NCI-H1694 treated with DMSO at 0.1 percent for 48 hours (cell line): ENCODE results near the gene CREBBP.
A peak's percentile ranks its signal among the peaks of the same experiment; 100 is the strongest.

ENCODE experiments used
- DNase-seq: peaks from one replicate; lab custom pipeline; 2025; lab: John Stamatoyannopoulos, UW

The CREBBP gene

GRCh38 chr16:3713587-3714242 is 166.8 kb downstream of the CREBBP start:
- no peak for DNase-seq

DNA sequence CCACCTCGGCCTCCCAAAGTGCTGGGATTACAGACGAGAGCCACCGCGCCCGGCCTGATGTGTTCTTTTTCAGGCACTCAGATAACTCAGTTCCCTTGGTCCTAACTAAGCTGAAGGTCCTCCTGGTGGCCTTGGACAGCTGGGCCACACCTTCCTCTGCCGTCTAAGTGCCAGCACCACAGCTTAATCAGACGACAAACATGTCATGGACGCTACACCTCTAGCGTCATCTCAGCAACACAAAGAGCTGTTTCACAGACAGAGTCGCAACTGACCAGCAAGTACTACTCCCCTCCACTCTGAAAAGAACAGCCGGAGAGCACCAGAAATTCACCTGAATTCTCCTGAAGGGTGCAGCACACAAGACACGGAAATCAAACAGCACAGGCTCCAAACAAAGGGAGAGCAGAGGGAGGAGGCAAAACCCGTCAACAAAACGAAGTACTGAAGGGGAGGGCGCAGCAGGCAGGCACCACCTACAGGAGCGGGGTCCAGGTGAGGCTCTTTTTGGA is 167.6 kb downstream of the CREBBP start:
- DNase-seq = no peak

DNA sequence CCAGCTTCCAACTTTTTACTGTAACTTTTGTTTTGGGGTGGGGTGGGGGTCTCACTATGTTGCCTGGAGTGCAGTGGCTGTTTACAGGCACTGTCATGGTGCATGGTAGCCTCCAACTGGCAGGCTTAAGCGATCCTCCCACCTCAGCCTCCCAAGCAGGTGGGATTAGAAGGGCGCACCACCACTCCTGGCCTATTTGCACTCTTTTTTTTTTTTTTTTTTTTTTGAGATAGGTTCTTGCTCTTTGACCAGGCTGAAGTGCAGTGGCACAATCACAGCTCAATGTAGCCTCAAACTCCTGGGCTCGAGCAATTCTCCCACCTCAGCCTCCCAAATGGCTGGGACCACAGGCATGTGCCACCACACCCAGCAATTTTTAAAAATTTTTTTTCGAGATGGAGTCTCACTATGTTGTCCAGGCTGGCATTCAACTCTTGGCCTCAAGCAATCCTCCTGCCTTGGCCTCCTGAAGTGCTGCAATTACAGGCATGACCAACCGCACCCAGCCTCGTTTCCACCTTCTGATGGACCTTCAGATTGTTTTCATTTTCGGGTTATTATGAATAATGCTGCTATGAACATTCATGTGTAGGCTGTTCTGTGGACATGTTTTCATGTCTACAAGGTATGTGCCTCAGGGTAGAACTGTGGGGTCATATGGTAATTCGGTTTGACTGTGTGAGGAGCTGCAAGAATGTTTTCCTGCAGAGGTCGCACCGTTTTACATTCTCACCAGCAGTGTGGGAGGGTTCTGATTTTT is 174.1 kb downstream of the CREBBP start:
- DNase-seq = no peak

- no peak for DNase-seq
Measured at GRCh38 chr16:3702082-3702481, 178.4 kb downstream of the CREBBP start.

- no peak for DNase-seq
Measured at GRCh38 chr16:3701531-3701930, 179.0 kb downstream of the CREBBP start.

- DNase-seq = no peak
Measured at GRCh38 chr16:3698941-3699340, 181.6 kb downstream of the CREBBP start.

- no peak for DNase-seq
Measured at GRCh38 chr16:3696425-3697218, 183.9 kb downstream of the CREBBP start.

DNA sequence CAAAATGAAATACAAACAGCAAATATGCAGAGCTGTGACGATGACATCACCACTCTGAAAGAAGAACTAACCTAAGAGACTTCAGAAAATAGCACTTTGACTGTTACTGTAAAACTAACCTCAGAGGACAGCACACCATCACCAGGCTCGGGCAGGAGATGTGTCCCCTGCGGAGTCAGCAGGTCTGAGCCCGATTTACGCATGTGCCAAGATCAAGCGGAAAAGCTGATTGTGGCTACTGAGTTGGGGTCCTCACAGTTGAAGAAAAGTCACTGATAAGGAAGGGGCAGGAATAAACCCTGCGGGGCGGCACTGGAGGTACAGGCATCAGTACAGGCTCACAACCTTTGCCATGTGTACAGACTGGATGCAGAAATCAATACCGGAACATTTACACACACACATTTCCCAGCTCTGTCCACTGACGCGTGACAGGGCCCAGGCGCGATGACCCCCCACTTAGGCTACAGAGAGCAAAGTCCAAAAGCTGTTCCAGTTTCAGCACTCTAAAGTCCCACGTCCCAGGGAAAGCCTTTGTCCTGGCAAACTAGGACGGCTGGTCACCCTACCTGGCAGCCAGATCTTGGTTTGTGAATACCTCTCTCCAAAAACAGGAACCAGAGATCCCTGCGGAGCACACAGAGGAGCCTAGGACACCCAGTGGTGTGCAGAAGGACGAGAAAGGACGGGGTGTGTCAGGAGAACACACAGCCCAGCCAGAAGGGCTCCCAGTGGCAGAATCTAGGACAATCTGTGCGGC is 184.7 kb downstream of the CREBBP start:
- DNase-seq = no peak

DNA sequence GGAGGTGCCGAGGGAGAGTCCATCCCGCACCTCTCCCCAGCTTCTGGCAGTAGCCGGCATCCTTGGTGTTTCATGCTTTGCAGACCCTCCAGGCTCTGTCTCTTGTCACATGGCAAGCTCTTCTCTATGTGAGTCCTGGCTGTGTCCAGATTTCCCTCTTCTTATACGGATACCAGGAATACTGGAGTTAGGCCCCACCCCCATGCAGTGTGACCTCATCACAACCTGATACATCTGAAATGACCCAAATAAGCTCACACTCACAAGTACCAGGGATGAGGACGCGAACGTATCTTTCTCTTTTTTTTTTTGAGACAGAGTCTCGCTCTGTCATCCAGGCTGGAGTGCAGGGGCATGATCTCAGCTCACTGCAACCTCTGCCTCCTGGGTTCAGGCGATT is 186.5 kb downstream of the CREBBP start:
- no peak for DNase-seq

DNA sequence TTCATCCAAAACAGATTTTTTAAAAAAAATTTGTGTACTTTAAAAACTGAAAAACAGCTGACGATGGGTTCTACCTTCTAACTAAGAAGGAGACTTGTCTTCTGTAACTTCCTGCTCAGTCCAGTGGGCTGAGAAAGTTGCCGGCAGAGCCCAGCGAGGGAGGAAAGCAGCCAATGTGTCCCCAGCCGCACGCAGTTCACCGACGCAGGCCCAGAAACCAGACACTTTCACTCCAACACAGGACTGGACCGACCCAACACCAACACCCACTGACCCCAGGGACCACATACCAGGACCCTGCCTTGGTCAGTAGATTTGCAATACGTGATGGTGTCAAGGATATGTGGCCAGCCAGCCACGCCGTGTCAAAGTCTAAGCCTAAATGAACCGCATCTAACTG is 188.8 kb downstream of the CREBBP start:
- no peak for DNase-seq

DNA sequence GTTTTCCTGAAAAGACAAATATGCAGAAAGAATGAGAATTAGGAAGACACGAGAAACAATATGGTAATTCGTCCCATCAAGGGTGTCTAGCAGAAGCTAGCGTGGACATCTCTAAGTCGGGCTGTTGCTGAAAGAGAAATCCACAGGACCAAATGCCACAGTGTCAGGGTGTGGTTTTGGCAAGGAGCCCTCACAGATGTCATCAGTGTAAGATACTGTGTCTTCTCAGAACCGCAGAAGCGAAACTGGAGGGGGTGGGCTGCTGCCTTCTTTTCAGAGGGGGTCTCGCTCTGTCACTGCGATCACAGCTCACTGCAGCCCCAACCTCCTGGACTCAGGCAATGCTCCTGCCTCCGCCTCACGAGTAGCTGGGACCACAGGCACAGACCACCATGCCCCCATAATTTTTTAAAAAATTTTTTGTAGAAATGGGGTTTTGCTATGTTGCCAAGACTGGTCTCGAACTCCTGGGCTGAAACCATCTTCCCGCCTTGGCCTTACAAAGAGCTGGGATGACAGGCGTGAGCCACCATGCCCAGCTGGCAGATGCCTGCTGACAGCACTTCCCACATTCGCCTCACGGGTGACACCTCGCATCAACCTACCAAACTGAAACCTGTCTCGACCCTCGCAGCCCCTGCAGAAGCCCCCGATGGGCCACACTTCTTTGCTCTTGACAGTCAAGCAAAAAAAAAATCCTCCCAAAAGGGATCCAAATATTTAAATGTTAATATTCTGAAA is 189.4 kb downstream of the CREBBP start:
- DNase-seq = no peak

DNA sequence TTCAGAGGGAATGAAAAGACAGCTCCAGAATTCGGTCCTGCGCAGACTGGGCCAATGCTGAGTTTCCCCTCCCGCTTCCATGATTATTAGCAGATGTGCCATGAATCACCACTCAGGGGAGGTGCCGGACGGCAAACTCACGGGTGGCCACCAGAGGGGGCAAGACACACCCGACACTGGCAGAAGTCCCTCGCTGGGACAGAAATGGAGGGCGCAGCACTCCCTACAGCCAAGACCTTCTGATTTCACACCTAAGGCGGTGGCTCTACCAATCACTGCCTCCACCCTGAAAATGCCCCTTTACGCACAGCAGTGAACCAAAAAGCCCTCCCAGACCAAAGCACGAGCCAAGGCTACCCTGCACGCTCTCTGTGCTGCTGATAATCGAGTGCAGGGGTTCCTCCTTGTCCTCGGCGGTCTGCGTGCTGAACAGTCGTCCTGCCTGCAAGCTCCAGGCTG is 190.0 kb downstream of the CREBBP start:
- DNase-seq = peak; percentile 66

GRCh38 chr16:3689731-3690130 is 190.8 kb downstream of the CREBBP start:
- DNase-seq = no peak

DNA sequence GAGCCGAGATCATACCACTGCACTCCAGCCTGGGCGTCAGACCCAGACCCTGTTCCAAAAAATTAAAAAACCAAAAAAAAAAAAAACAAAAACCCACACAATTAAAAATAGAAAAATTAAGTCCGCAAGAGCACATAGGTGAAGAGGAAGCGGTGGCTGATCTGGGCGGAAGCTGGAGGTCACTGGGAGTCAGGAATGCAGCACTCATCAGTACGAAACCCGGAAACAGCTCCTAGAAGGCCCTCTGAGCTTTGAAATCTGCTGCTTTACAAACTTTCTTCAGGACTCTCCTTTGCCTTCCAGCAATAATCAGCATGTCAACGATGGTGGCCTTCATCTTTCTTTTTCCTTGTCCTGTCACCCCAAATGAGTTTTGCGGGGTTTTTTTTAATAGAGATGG is 192.7 kb downstream of the CREBBP start:
- DNase-seq = no peak

DNA sequence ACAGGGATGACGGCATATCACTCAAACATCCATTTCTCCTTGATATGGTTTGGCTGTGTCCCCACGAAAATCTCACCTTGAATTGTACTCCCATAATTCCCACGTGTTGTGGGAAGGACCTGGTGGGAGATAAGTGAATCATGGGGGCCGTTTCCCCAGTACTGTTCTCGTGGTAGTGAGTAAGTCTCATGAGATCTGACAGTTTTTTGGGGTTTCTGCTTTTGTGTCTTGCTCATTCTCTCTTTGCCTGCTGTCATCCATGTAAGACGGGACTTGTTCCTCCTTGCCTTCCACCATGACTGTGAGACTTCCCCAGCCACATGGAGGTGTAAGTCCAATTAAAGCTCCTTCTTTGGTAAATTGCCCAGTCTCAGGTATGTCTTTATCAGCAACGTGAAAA is 193.5 kb downstream of the CREBBP start:
- no peak for DNase-seq

DNA sequence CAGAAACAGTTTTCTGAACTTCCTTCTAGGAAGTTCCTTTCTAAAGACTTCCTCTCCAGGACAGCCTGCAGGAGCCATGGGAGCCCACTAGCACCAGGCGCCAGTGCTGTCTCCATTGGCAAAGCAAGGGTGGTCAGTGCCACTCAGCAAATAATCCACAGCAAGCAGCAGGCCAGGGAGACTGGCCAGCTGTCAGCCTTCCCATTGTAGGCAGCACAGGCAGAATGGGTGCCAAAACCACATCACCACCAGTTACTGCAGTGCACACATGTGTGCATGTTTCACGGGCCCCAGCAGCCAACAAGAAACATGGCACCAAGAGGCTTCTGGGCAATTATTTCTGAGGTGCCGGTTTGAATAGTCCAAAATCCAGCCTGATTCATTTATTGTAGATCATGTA is 199.3 kb downstream of the CREBBP start:
- DNase-seq = no peak

- no peak for DNase-seq
Measured at GRCh38 chr16:3677994-3678393, 202.5 kb downstream of the CREBBP start.

- DNase-seq = no peak
Measured at GRCh38 chr16:3675601-3676130, 204.8 kb downstream of the CREBBP start.
